ENCODE measurements around the gene NOP56. TPM values are rescaled to one million over a fixed set of nuclear protein-coding genes. Genes with fewer than 3 reads are reported as not detected.
A peak's percentile ranks its signal among the peaks of the same experiment; 100 is the strongest.

NOP56 gene
- total RNA-seq, 1 donor from 2014 or later: 288 TPM

- FAIRE-seq (no peak), DNase-seq (ENCODE audit: low read depth) (no peak)
- Histone ChIP-seq H3K27me3 (ENCODE audit: control insufficient read depth, insufficient read depth, low read length) (peaks cover 11% of the 10 kb centered on the region), H3K36me3 (ENCODE audit: control insufficient read depth, insufficient read depth, low read length) (no peaks in the 10 kb centered on the region), H3K4me3 (ENCODE audit: low read depth, low read length) (no peak overlapping the region)
- no peak for TF ChIP-seq CTCF (IDR thresholded peaks at IDR 0.05; ENCODE audit: insufficient read depth, low read length, severe bottlenecking)
Observed at GRCh38 chr20:2701671-2702081, 49.2 kb downstream of the NOP56 start.

- H3K4me3 ChIP-seq (ENCODE audit: low read depth, low read length): no peak overlapping the region
- DNase-seq (ENCODE audit: low read depth) (no peak), FAIRE-seq (no peak)
- TF ChIP-seq CTCF (IDR thresholded peaks at IDR 0.05; ENCODE audit: insufficient read depth, low read length, severe bottlenecking): no peak
- peaks cover 7% of the 10 kb centered on the region for H3K27me3 ChIP-seq (ENCODE audit: control insufficient read depth, insufficient read depth, low read length)
- no peaks in the 10 kb centered on the region for H3K36me3 ChIP-seq (ENCODE audit: control insufficient read depth, insufficient read depth, low read length)
Observed at GRCh38 chr20:2703716-2704475, 51.5 kb downstream of the NOP56 start.

GRCh38 chr20:2705931-2706645 is 53.7 kb downstream of the NOP56 start:
- H3K27me3 ChIP-seq (ENCODE audit: control insufficient read depth, insufficient read depth, low read length): peaks cover 9% of the 10 kb centered on the region
- no peaks in the 10 kb centered on the region for H3K36me3 ChIP-seq (ENCODE audit: control insufficient read depth, insufficient read depth, low read length)
- TF ChIP-seq CTCF (IDR thresholded peaks at IDR 0.05; ENCODE audit: insufficient read depth, low read length, severe bottlenecking): no peak
- DNase-seq (ENCODE audit: low read depth): no peak
- H3K4me3 ChIP-seq (ENCODE audit: low read depth, low read length): no peak overlapping the region
- no peak for FAIRE-seq

GRCh38 chr20:2706688-2707352 is 54.4 kb downstream of the NOP56 start:
- no peak for TF ChIP-seq CTCF (IDR thresholded peaks at IDR 0.05; ENCODE audit: insufficient read depth, low read length, severe bottlenecking)
- DNase-seq (ENCODE audit: low read depth) (no peak), FAIRE-seq (peak; percentile 62)
- peaks cover 9% of the 10 kb centered on the region for H3K27me3 ChIP-seq (ENCODE audit: control insufficient read depth, insufficient read depth, low read length)
- H3K4me3 ChIP-seq (ENCODE audit: low read depth, low read length): no peak overlapping the region
- no peaks in the 10 kb centered on the region for H3K36me3 ChIP-seq (ENCODE audit: control insufficient read depth, insufficient read depth, low read length)

- no peak overlapping the region for H3K4me3 ChIP-seq (ENCODE audit: low read depth, low read length)
- FAIRE-seq (no peak), DNase-seq (ENCODE audit: low read depth) (no peak)
- TF ChIP-seq CTCF (IDR thresholded peaks at IDR 0.05; ENCODE audit: insufficient read depth, low read length, severe bottlenecking): no peak
- peaks cover 9% of the 10 kb centered on the region for H3K27me3 ChIP-seq (ENCODE audit: control insufficient read depth, insufficient read depth, low read length)
- H3K36me3 ChIP-seq (ENCODE audit: control insufficient read depth, insufficient read depth, low read length): no peaks in the 10 kb centered on the region
Observed at GRCh38 chr20:2707353-2708072, 55.1 kb downstream of the NOP56 start.

Other genes with a start within 250 kb of the NOP56 start
- gene SNRPB, start 181.8 kb upstream of the NOP56 start, total RNA-seq: 196 and 280 TPM in 2 replicates
- gene ZNF343, start 143.7 kb upstream of the NOP56 start, total RNA-seq: 9.2 and 11.3 TPM in 2 replicates
- not detected in 2 replicates for gene TMC2, start 116.1 kb upstream of the NOP56 start, total RNA-seq
- 96.0 and 103 TPM in 2 replicates for gene IDH3B, start 11.6 kb downstream of the NOP56 start, total RNA-seq
- gene EBF4, start 40.1 kb downstream of the NOP56 start, total RNA-seq: 0.64 and 1.3 TPM in 2 replicates
- gene CPXM1, start 148.0 kb downstream of the NOP56 start, total RNA-seq: not detected in 2 replicates
- not detected in 2 replicates for gene C20orf141, start 162.4 kb downstream of the NOP56 start, total RNA-seq
- not detected in 2 replicates for gene TMEM239, start 163.7 kb downstream of the NOP56 start, total RNA-seq
- gene PCED1A, start 188.0 kb downstream of the NOP56 start, total RNA-seq: 12.9 and 17.9 TPM in 2 replicates
- gene VPS16, start 188.1 kb downstream of the NOP56 start, total RNA-seq: 33.2 and 33.4 TPM in 2 replicates
- 20.8 and 25.2 TPM in 2 replicates for gene PTPRA, start 220.8 kb downstream of the NOP56 start, total RNA-seq